ENCODE results near the gene GMNN.

GRCh38 chr6:24759718-24760117 lies 15.0 kb upstream of the GMNN start:
- no peak for TF ChIP-seq CTCF (conservative IDR thresholded peaks at IDR 0.05; ENCODE audit: low read length)
- TF ChIP-seq EZH2phosphoT487 (IDR thresholded peaks at IDR 0.05; ENCODE audit: borderline replicate concordance): no peak

Measured in Loucy (cell line).